PFSK-1 (cell line): ENCODE measurements around the gene RNF20.

Source experiments
- POLR2AphosphoS5 ChIP-seq: IDR thresholded peaks from 2 replicates; pipeline ENCODE4 v1.6.1; 2012; ENCODE audit warnings: low read depth, mild to moderate bottlenecking, control low read depth, low read length, moderate library complexity
- REST ChIP-seq, 2 experiments: IDR thresholded peaks; 2 replicates each; pipeline versions ENCODE4 v1.6.1 to v1.8.0; 2011 to 2012; ENCODE audit warnings: low read depth in 2 of 2, low read length in 2 of 2, control low read depth in 1 of 2, inconsistent platforms in 1 of 2, mild to moderate bottlenecking in 1 of 2, moderate library complexity in 1 of 2; ENCODE audit not compliant: insufficient read depth in 1 of 2
- SIN3A ChIP-seq: IDR thresholded peaks from 2 replicates; pipeline ENCODE4 v1.6.1; 2012; ENCODE audit warnings: mild to moderate bottlenecking, low read length, moderate library complexity, borderline replicate concordance; ENCODE audit not compliant: insufficient read depth
- TAF1 ChIP-seq: IDR thresholded peaks from 2 replicates; pipeline ENCODE4 v1.6.1; 2012; ENCODE audit warnings: low read length, control low read depth, borderline replicate concordance; ENCODE audit not compliant: insufficient read depth

GRCh38 chr9:101586651-101587050 is 53.0 kb downstream of the RNF20 start:
- TF ChIP-seq POLR2AphosphoS5 (no peak), SIN3A (no peak), REST (IDR thresholded peaks at IDR 0.05; ENCODE audit: insufficient read depth in 1 of 2, low read depth in 2 of 2, low read length in 2 of 2) (no peak), TAF1 (no peak)
